Right renal pelvis (tissue), 4 donors: ENCODE results near the gene CUX1. TPM values are rescaled to one million over a fixed set of nuclear protein-coding genes. Genes with fewer than 3 reads are reported as not detected.
"Not testable (repeated sequence)": the region's sequence is repeated elsewhere in the genome, so short reads cannot be mapped to it uniquely, and the experiment has no call there.

ENCODE experiments used
- DNase-seq, 4 donors: peaks; one replicate each; pipeline ENCODE4 v3.0.0-alpha.2; 2013; ENCODE audit warnings: low read depth in 4 of 4, low spot score in 3 of 4, missing footprints in 1 of 4
- polyA plus RNA-seq, 4 donors: library from polyadenylated mRNA; unstranded; fragments of 120-200 nt; gene quantifications; one replicate each; pipeline ENCODE4 v1.2.1, GENCODE V29; 2013; ENCODE audit not compliant: insufficient read length in 4 of 4

CUX1 gene
- polyA plus RNA-seq, 4 donors: 93.0 to 111 (median 107) TPM

- no peak for DNase-seq
Observed at GRCh38 chr7:101868191-101868950, 50.9 kb downstream of the CUX1 start.

GRCh38 chr7:101869026-101869900 lies 51.8 kb downstream of the CUX1 start:
- no peak for DNase-seq

DNA sequence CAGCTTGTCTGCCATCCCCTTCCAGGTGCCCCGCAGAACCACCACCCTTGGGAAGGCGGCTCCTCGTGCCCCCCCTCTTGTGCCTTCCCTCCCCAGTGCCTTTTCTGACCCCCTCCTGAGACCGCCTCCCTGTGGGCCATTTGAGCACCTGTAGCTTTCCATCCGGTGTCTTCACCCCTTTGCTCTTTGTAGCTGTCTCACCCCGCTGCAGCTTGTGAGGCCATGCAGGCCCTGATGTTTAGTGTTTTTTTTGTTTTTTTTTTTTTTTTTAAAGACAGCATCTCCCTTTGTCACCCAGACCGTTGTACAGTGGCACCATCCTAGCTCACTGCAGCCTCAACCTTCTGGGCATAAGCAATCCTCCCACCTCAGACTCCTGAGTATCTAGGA lies 52.5 kb downstream of the CUX1 start:
- no peak for DNase-seq

- no peak for DNase-seq
Observed at GRCh38 chr7:101870361-101871062, 53.1 kb downstream of the CUX1 start.

GRCh38 chr7:101871351-101871750 lies 53.9 kb downstream of the CUX1 start:
- no peak for DNase-seq

DNA sequence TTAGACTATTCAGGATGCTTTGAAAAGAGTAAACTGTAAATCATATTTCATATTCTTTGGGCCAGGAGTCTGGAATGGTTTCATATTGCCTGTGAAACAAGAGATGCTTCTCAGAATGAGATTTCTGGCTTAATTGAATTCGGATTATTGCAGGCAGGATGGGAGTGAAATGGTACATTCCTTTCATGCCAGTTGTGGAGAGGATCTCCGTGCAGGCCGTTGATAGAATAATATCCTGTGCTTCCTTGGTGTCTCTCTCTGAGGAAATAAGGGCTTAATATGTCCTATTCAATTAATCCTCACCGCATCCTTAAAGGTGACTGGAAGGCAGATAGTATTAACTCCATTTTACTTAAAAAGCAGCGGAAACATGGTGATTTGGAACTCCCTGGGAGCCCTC lies 56.6 kb downstream of the CUX1 start:
- no peak for DNase-seq

GRCh38 chr7:101875283-101875846 lies 57.9 kb downstream of the CUX1 start:
- no peak for DNase-seq

DNA sequence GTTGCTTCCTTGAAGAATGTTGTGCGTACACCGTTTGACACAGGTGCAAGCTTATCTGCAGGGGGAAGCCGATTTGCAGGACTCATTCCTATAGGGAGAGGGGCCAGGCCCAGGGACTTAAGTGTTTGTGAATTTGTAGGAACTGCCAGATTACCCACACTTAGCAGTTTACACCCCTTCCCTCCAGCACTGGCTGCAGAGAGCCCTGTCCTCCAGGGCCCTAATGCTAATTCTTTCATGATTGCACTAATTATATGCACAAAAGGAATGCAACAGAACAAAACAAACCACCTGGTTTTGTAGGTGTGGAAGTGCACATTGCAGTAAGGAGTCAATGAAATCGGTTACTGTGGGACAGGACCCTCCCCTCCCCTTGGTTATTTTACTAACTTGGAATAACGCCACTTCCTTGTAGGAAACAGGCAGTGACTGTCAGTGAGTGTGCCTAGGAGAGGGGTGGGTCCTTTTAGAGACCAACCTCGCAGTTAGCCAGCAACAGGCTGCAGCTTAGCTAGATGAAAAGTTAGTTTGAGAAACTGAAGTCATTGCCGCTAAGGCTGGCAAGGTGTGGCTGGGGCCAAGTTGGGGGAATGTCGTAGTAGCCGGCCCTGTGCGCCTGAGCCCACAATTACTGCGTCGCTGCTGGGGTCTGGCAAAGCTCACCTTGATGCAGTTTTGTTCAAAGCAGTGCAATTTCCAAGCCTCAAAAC lies 60.6 kb downstream of the CUX1 start:
- no peak for DNase-seq

DNA sequence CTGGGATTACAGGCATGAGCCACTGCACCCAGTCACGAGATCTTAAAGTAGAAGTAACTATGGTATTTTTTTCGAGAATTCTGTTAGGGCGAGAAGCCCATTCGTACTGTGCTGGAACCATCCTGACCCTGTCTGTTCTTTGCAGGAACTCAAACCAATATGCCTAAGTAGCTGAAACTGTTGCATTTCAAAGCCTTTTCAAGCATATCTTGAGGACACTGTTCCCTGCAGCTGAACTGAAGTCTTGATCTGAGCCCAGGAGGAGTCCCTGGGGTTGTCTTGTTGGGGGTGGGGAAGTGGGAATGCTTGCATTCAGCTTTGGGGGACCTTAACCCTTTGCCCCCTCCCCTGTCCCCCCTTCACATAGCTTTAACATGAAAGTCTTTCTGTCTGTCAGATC lies 61.5 kb downstream of the CUX1 start:
- no peak for DNase-seq

DNA sequence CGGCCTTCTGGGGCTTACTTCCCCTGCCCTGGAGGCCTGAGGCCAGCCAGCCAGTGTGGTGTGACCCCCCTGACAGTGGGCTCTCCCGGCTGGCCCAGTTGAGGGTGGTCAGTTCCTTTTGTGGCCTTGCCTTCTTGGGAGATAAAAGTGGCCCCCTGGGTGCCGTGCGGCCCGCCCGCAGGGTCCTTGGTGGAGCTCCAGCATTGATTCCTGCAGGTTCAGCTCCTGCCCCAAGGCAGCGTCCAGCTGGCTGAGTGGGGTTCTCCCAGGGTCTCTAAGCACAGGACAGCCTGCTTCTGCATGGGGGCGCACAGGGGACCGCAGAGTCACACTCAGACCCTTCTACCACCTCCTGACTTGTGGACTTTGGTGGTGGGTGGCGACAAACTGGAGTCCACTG lies 62.1 kb downstream of the CUX1 start:
- no peak for DNase-seq

DNA sequence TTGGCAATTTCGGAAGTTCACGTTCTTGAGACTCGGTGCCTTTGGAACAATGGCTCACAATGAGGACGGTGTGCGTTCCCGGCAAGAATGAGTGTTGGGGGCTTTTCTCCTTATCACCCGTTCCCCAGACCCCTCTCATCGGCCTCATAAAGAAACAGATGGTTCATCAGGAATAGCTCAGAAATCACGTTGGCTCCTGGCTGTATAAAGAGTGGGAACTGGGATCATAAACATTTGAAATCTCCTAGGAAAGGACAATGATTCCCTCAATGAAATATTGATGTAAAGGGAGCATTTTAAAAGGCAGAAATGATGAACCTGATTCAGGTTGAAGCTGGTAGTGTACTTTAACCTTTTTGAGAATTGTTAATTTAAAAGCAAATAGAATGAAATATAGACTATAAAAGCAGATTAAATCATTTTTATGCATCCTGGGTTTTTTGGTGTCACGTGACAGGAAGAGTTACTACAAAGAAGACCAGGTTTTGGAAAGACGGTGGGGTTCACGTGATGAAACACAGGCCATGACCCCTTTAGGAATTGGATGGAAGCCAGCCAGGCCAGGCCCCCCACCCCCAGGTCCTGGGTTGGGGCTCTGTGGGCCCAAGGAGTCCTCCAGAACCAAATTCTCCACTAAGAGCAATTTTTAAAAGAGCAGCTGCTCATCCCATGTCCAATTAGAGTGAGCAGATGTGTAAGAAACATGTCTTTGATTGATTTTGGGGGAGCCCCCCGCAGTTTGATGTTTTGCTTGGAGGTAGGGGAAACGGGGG lies 63.0 kb downstream of the CUX1 start:
- DNase-seq: no peak

DNA sequence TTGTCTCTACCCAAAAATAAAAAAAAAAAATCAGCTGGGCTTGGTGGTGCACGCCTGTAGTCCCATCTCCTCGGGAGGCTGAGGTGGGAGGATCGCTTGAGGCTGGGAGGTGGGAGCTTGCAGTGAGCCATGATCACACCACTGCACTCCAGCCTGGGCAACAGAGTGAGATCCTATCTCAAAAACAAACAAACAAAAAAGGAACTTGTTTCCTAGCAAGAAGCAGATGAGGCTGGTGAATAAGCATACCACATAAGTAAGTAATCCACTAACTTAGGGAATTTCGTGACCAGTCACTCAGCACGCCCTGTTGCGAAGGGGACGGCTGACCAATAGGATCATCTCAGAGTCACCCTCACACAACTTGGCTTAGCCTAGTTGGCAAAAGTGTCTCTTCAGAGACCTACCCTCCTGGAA lies 64.6 kb downstream of the CUX1 start:
- no peak for DNase-seq

GRCh38 chr7:101882595-101883564 lies 65.5 kb downstream of the CUX1 start:
- no peak for DNase-seq

GRCh38 chr7:101884671-101885596 lies 67.5 kb downstream of the CUX1 start:
- DNase-seq: no peak

- DNase-seq: no peak
Observed at GRCh38 chr7:101885597-101885955, 68.2 kb downstream of the CUX1 start.

GRCh38 chr7:101887352-101887751 lies 69.9 kb downstream of the CUX1 start:
- DNase-seq: not testable (repeated sequence)

GRCh38 chr7:101888564-101888963 lies 71.1 kb downstream of the CUX1 start:
- not testable (repeated sequence) for DNase-seq
